HTR-8/SVneo (cell line): ENCODE measurements around the gene OR4E1.
"Not testable (repeated sequence)": the region's sequence is repeated elsewhere in the genome, so short reads cannot be mapped to it uniquely, and the experiment has no call there.

Source experiments
- DNase-seq: peaks from one replicate; pipeline ENCODE4 v3.0.0; 2011; ENCODE audit warnings: low spot score, mixed read lengths; ENCODE audit not compliant: insufficient read length
- FAIRE-seq: peaks from 2 replicates; lab custom pipeline; 2011; peaks lifted over from hg19 to GRCh38; lab: Jason Lieb, UNC

The OR4E1 gene

DNA sequence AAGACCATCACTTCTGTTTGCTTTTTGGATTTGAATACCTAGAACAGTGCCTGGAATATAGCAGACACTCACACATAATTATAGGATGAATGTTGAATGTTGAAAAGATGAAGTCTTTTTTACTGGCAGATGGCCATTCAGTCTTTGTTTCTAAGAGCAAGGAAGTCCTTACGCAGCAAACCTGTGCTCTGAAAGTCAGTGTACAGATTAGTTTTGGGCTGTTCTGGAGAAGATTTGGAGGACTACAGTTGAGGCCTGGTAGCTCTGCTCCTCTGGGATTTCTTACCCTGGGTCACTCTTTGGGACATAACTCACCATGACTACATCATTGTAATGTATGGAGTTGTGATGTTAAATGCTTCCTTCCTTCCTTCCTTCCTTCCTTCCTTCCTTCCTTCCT, 16.6 kb downstream of the OR4E1 start:
- no peak for DNase-seq
- no peak for FAIRE-seq

DNA sequence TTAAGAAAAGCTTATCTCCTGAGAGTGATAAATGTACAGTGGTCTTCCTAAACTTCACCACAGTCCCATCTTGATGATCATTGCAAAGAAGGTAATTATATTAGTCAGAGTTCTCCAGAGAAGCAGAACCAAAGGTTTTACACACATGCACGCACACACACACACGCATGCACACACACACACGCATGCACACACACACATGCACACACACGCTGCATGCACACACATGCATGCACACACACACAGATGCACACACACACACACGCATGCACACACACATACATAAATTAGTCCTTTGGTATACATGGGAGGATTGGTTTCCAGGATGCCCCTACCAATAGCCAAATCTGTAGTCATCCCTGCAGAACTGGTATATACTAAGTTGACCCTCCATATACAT, 19.4 kb downstream of the OR4E1 start:
- DNase-seq (no peak), FAIRE-seq (no peak)

DNA sequence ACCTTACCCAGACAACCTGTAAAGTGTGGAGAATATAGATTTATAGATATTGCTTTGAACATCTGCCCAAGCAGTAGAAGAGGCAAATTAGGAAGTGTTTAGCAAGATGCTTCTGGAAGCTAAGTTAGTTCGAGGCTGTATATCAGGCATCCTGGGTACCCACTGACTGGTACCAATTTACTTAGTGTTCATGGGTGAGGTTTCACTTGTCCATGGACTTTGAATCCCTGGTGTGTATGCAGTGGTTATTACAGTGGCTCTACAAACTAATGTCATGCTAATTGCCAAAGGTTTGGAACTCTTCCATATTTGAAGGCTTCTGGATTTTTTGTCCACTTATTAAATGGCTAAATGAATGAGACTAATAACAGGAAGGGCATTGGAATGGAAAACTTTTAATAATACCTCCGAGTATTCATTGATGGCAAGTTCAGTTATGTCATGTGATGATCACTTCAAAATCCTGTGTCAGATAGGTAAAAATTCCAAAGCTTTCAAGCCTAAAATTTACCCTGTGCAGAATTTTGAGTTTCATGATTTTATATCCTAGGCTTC, 20.2 kb downstream of the OR4E1 start, which contains the start of gene OR4E2:
Gene OR4E2 (plus strand): TSS at position 505 of the 555 bp plus-strand sequence. CDS start 11,248 bp downstream, outside the sequence.
- no peak for DNase-seq
- FAIRE-seq: no peak

DNA sequence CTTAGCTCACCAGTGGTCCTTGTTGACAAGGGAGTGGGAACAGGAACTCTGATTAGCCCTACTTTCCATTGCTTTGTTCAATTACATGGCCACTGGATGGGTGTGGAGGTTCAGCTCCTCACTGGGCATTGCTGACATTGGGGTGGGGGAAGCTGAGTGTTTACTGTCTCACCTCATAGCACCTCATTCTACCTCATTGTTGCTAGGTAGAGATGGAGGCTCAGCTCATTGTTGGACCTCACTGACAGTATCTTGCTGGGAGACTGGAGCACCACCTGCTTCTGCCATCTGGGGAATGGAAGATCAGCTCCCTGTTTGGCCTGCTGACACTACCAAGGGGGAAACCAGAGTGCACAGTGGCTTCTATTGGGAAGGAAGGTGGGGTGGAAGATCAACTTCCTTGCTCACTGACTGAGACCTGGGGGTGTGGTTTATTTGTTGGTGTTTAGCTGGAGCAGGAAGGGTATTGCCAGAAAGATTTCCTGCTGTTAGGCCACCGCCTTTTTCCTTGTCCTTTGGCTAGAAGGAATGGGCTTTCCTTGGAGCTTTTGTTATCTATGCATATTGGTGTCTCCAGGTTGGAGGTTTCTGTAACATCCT, 21.3 kb downstream of the OR4E1 start:
- no peak for DNase-seq
- no peak for FAIRE-seq

DNA sequence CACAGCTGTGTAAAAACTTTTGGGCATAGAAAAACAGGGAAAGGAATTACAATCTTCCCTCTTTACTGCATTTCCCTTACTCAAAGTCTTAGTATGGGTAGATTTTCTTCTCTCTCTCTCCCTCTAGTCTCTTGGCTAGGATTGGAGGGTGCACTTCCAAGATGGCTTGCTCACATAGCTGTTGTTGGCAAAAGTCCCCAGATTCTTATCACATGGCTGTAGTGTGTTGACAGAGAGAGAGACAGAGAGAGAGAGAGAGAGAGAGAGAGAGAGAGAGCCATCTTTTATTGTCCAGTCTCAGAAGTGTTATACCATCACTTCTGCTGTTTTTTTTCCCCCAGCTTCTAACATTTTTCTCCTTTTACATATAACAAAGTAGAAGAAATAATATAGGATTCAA, 26.2 kb downstream of the OR4E1 start:
- FAIRE-seq (no peak), DNase-seq (no peak)

DNA sequence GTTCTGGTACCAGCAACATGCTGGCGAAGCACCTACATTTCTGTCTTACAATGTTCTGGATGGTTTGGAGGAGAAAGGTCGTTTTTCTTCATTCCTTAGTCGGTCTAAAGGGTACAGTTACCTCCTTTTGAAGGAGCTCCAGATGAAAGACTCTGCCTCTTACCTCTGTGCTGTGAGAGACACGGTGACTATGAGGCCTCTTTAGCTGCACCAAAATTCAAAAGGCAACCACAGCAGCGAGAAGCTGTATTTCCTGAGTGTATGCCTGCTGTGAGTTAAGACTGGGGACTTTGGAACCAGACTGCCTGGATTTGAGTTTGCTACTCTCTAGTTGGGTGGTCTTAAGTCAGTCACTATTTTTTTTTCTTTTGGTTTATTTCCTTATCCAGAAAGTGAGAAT, 30.2 kb downstream of the OR4E1 start:
- no peak for FAIRE-seq
- DNase-seq: no peak

DNA sequence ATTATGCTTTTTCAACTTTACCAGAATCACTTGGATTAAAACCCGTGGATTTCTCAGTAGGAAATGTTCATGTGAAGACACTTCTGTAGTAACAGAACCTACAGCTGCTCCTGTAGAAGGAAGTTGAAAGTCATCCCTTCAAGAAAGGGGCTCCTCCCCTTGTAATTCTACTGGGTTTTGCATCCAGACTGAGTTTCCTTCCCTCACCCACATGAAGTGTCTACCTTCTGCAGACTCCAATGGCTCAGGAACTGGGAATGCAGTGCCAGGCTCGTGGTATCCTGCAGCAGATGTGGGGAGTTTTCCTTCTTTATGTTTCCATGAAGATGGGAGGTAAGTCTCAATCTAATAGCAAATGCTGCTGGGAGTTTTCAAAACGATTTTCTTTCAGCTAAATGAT, 30.9 kb downstream of the OR4E1 start:
- FAIRE-seq (no peak), DNase-seq (no peak)

DNA sequence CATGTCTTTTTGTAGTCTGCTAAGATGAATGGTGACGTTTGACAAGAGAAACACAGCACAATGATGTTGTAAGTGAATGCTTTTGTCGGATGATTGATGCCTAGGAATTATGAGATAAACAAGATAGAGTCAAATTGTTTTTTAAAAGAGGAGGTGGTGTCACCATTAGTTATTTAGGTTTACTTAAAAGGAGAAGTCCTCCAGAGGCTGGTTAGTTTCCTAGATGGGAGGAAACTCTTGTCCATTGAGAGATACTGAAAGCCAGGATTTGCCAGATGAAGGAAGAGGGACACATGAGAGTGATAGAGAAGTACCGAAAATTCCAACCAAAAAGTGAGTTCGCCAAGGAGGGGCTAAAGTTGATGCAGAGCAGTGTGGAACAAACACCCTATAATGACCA, 38.8 kb downstream of the OR4E1 start, which contains the start of gene OR10G2:
Gene OR10G2 (minus strand): TSS at position 101 of the 400 bp plus-strand sequence. CDS start 98 bp downstream, at position 3.
- DNase-seq (no peak), FAIRE-seq (no peak)

DNA sequence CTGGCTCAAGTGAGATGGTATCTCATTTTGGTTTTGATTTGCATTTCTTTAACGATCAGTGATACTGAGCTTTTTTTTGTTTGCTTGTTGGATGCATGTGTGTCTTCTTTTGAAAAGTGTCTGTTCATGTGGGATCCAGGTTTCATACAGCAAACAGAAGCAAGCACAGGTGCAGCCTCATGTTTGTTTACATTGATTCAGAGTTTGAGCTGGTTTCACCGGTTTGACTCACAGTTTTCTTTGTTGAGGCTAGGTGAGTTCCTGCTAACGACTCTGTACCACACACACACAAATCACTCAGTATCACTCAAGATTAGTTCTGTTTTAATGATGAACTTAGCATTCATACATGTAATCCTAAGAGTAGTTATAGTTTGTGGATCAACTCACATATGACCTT, 42.5 kb downstream of the OR4E1 start:
- no peak for DNase-seq
- no peak for FAIRE-seq

DNA sequence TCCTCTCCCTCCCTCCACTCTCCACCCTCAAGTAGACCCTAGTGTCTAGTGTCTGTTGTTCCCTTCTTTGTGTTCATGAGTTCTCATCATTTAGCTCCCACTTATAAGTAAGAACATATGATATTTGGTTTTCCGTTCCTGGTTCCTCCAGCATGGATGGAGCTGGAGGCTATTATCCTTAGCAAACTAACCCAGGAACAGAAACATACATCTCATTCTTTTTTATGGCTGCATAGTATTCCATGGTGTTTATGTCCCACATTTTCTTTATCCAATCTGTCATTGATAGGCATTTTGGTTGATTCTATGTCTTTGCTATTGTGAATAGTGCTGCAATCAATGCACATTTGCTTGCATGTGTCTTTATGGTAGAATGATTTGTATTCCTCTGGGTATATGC, 43.1 kb downstream of the OR4E1 start:
- FAIRE-seq, DNase-seq: not testable (repeated sequence)

DNA sequence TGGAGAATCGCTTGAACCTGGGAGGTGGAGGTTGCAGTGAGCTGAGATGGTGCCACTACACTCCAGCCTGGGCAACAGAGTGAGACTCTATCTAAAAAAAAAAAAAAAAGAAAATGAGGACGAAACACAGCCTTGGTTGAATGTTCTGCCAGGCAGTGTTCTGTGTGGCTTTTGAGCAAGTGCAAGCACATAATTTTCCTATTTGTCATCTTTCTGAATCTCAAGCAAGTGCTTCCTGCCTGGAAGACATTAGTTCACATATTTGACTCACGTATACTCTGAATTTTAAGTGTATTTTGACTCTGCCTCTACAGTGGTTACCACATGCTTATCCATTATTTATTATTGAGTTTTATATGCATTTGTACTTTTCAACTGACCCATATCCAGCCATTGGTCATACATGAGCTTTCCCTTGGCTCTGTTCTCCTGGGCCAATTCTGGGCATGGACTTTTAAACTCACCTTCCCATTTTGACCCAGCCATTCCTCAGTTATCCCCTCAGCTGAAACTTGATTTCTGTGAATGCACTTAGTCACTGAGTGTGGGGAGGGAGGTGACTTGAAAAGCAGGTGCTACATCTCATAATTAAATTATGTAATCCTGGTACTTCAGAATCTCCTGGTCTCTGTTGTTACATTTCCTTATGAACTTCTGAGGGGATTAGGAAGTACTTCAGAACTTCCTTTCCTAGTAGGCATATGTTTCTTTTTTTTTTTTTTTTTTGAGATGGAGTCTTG, 47.0 kb downstream of the OR4E1 start:
- FAIRE-seq (no peak), DNase-seq (no peak)
